Tibial nerve (tissue), 4 donors: ENCODE results near the gene SYNCRIP.

Experiments
- CTCF ChIP-seq, 5 experiments: fragments of 200-600 bp in 3 of 5; fragments of 450-650 bp in 2 of 5; sonication (generic) in 3 of 5; IDR thresholded peaks; one replicate each; pipeline ENCODE4 v1.5.1; 2016 to 2019; ENCODE audit warnings: antibody characterized with exemption in 5 of 5, mild to moderate bottlenecking in 3 of 5, moderate library complexity in 2 of 5
- EP300 ChIP-seq, 2 donors: sonication (generic); formaldehyde crosslinking; IDR thresholded peaks; one replicate each; pipeline ENCODE4 v1.6.1; 2017; ENCODE audit warnings: antibody characterized with exemption in 2 of 2, mild to moderate bottlenecking in 1 of 2
- POLR2A ChIP-seq, 2 donors: fragments of 450-650 bp; IDR thresholded peaks; one replicate each; pipeline ENCODE4 v1.6.1; 2017; ENCODE audit warnings: antibody characterized with exemption in 2 of 2, mild to moderate bottlenecking in 2 of 2, moderate library complexity in 2 of 2

- TF ChIP-seq CTCF (IDR thresholded peaks at IDR 0.05) (no peak), EP300 (IDR thresholded peaks at IDR 0.05) (no peak), POLR2A (IDR thresholded peaks at IDR 0.05) (no peak)
Observed at GRCh38 chr6:85675030-85675819, 32.5 kb upstream of the SYNCRIP start.
